Neuronal stem cell (in vitro differentiated cells): Measurements from ENCODE around the gene CNTNAP2.

Source experiments
- DNase-seq: peaks from one replicate; pipeline ENCODE4 v3.0.0-alpha.2; 2013; ENCODE audit warnings: low spot score
- H2AFZ ChIP-seq: one replicate; pipeline ENCODE4 v1.6.1; 2013; ENCODE audit warnings: mild to moderate bottlenecking, low read length, inconsistent platforms
- H2AK5ac ChIP-seq: 2 replicates; pipeline ENCODE4 v1.6.1; 2013; ENCODE audit warnings: low read depth, mild to moderate bottlenecking, inconsistent platforms, low read length, moderate library complexity, mixed read lengths
- H2BK120ac ChIP-seq: 2 replicates; pipeline ENCODE4 v1.6.1; 2013; ENCODE audit warnings: low read depth, mild to moderate bottlenecking, inconsistent platforms, low read length, moderate library complexity, mixed read lengths
- H2BK12ac ChIP-seq: one replicate; pipeline ENCODE4 v1.6.1; 2013; ENCODE audit warnings: low read length, inconsistent platforms
- H2BK15ac ChIP-seq: 2 replicates; pipeline ENCODE4 v1.6.1; 2013; ENCODE audit warnings: mild to moderate bottlenecking, low read length, inconsistent platforms, mixed read lengths
- H2BK5ac ChIP-seq: one replicate; pipeline ENCODE4 v1.6.1; 2013; ENCODE audit warnings: inconsistent platforms, mild to moderate bottlenecking, low read length, moderate library complexity
- H3K14ac ChIP-seq: one replicate; pipeline ENCODE4 v1.6.1; 2013; ENCODE audit warnings: low read length, inconsistent platforms
- H3K18ac ChIP-seq: 2 replicates; pipeline ENCODE4 v1.6.1; 2013; ENCODE audit warnings: low read length, inconsistent platforms
- H3K23ac ChIP-seq: 2 replicates; pipeline ENCODE4 v1.6.1; 2013; ENCODE audit warnings: low read depth, mild to moderate bottlenecking, mixed read lengths, low read length, inconsistent platforms; ENCODE audit not compliant: poor library complexity
- H3K27ac ChIP-seq: replicated peaks from 3 replicates; pipeline ENCODE4 v1.5.1; 2013; ENCODE audit warnings: low read length, inconsistent platforms
- H3K27me3 ChIP-seq, 3 experiments: 2 replicates each; pipeline ENCODE4 v1.6.1; 2013; ENCODE audit warnings: low read length in 3 of 3, mild to moderate bottlenecking in 2 of 3, inconsistent platforms in 1 of 3, low read depth in 1 of 3, mixed read lengths in 1 of 3, moderate library complexity in 1 of 3; ENCODE audit not compliant: control insufficient read depth in 3 of 3, insufficient read depth in 3 of 3
- H3K36me3 ChIP-seq, 2 donors: replicated peaks in 1 of 2; 2 replicates each; pipeline ENCODE4 v1.6.1; 2013; ENCODE audit warnings: low read length in 2 of 2; ENCODE audit not compliant: control insufficient read depth in 2 of 2, insufficient read depth in 2 of 2
- H3K4ac ChIP-seq: 2 replicates; pipeline ENCODE4 v1.6.1; 2013; ENCODE audit warnings: inconsistent platforms, mild to moderate bottlenecking, low read length, moderate library complexity
- H3K4me1 ChIP-seq, 2 donors: 1 replicate in 1 of 2; 2 replicates in 1 of 2; pipeline ENCODE4 v1.6.1; 2013; ENCODE audit warnings: low read length in 2 of 2, low read depth in 1 of 2; ENCODE audit not compliant: control insufficient read depth in 2 of 2, insufficient read depth in 1 of 2
- H3K4me2 ChIP-seq: one replicate; pipeline ENCODE4 v1.6.1; 2013; ENCODE audit warnings: mild to moderate bottlenecking, low read length, inconsistent platforms; ENCODE audit not compliant: insufficient read depth, poor library complexity, severe bottlenecking
- H3K4me3 ChIP-seq, 2 donors: 2 replicates each; pipeline ENCODE4 v1.5.1; 2013; ENCODE audit warnings: low read length in 2 of 2, mild to moderate bottlenecking in 2 of 2, inconsistent platforms in 1 of 2, moderate library complexity in 1 of 2
- H3K79me1 ChIP-seq: one replicate; pipeline ENCODE4 v1.6.1; 2013; ENCODE audit warnings: low read depth, mild to moderate bottlenecking, inconsistent platforms, low read length, moderate library complexity
- H3K9ac ChIP-seq: one replicate; pipeline ENCODE4 v1.6.1; 2013; ENCODE audit warnings: mild to moderate bottlenecking, low read depth, low read length, inconsistent platforms; ENCODE audit not compliant: poor library complexity
- H3K9me3 ChIP-seq, 2 donors: replicated peaks in 1 of 2; 2 replicates each; pipeline versions ENCODE3 to v1.6.1; 2013; ENCODE audit warnings: low read length in 2 of 2, mild to moderate bottlenecking in 2 of 2, inconsistent platforms in 1 of 2, low read depth in 1 of 2, mixed read lengths in 1 of 2, moderate library complexity in 1 of 2; ENCODE audit not compliant: control insufficient read depth in 2 of 2, insufficient read depth in 1 of 2
- H4K8ac ChIP-seq: one replicate; pipeline ENCODE4 v1.6.1; 2013; ENCODE audit warnings: low read depth, mild to moderate bottlenecking, inconsistent platforms, low read length, moderate library complexity
- H4K91ac ChIP-seq: one replicate; pipeline ENCODE4 v1.6.1; 2013; ENCODE audit warnings: low read length, low read depth, mild to moderate bottlenecking, inconsistent platforms; ENCODE audit not compliant: poor library complexity
- WGBS, 2 donors: extraction: QIAGEN DNeasy Blood & Tissue Kit; methylation state at CpG; one replicate each; pipeline ENCODE4 v1.1.7; 2013; ENCODE audit warnings: missing lambda C conversion rate in 2 of 2, mixed read lengths in 1 of 2; ENCODE audit not compliant: insufficient read length in 2 of 2, insufficient replicate concordance in 1 of 2; ENCODE audit errors: extremely low coverage in 2 of 2; 5-methylcytosine and 5-hydroxymethylcytosine counted together

Gene CNTNAP2

GRCh38 chr7:148045521-148045920, 1928.9 kb downstream of the CNTNAP2 start:
- no peaks in the 10 kb centered on the region for H3K36me3 ChIP-seq
- no peak overlapping the region for H3K9ac ChIP-seq
- no peak overlapping the region for H3K4ac ChIP-seq
- H3K4me1 ChIP-seq, result peaks cover 0 to 2% of the 10 kb centered on the region in 2 donors
- H3K27me3 ChIP-seq, result no peaks in the 10 kb centered on the region
- no peak overlapping the region for H2AFZ ChIP-seq
- H3K14ac ChIP-seq, result no peak overlapping the region
- H4K91ac ChIP-seq, result no peak overlapping the region
- DNase-seq, result no peak
- H3K4me3 ChIP-seq, result no peak overlapping the region
- H4K8ac ChIP-seq, result no peak overlapping the region
- H2BK120ac ChIP-seq, result no peak overlapping the region
- WGBS, 2 donors, result no CpG with 5 or more reads among the region's 6 CpGs
- H3K9me3 ChIP-seq, result peaks cover 0 to 2% of the 10 kb centered on the region in 2 donors
- no peak overlapping the region for H2AK5ac ChIP-seq
- no peaks in the 10 kb centered on the region for H3K79me1 ChIP-seq
- no peak overlapping the region for H3K27ac ChIP-seq
- no peak overlapping the region for H2BK15ac ChIP-seq
- H3K18ac ChIP-seq, result no peak overlapping the region
- H2BK12ac ChIP-seq, result no peak overlapping the region
- no peak overlapping the region for H2BK5ac ChIP-seq
- H3K23ac ChIP-seq, result no peak overlapping the region
- no peak overlapping the region for H3K4me2 ChIP-seq

GRCh38 chr7:148049068-148049467, 1932.5 kb downstream of the CNTNAP2 start:
- Histone ChIP-seq H2AFZ (no peak overlapping the region), H3K23ac (no peak overlapping the region), H4K91ac (no peak overlapping the region), H3K18ac (no peak overlapping the region), H3K4me1 (peaks cover 0 to 2% of the 10 kb centered on the region in 2 donors), H2BK120ac (no peak overlapping the region), H3K14ac (no peak overlapping the region), H3K4me3 (no peak overlapping the region), H4K8ac (no peak overlapping the region), H2BK12ac (no peak overlapping the region), H3K27me3 (no peaks in the 10 kb centered on the region), H3K9ac (no peak overlapping the region), H2AK5ac (no peak overlapping the region), H2BK5ac (no peak overlapping the region), H3K9me3 (peaks cover 0 to 2% of the 10 kb centered on the region in 2 donors), H3K4ac (no peak overlapping the region), H3K4me2 (no peak overlapping the region), H3K79me1 (no peaks in the 10 kb centered on the region), H2BK15ac (no peak overlapping the region), H3K27ac (no peak overlapping the region), H3K36me3 (no peaks in the 10 kb centered on the region)
- no peak for DNase-seq
- no CpG with 5 or more reads among the region's 4 CpGs for WGBS, 2 donors

- Histone ChIP-seq H3K23ac (no peak overlapping the region), H2BK120ac (no peak overlapping the region), H3K36me3 (no peaks in the 10 kb centered on the region), H3K9ac (no peak overlapping the region), H3K79me1 (no peaks in the 10 kb centered on the region), H2BK5ac (no peak overlapping the region), H4K91ac (no peak overlapping the region), H3K4me1 (peaks cover 0 to 2% of the 10 kb centered on the region in 2 donors), H3K4me2 (no peak overlapping the region), H3K9me3 (peaks cover 0 to 2% of the 10 kb centered on the region in 2 donors), H2BK15ac (no peak overlapping the region), H3K4ac (no peak overlapping the region), H2AK5ac (no peak overlapping the region), H3K27ac (no peak overlapping the region), H2BK12ac (no peak overlapping the region), H2AFZ (no peak overlapping the region), H4K8ac (no peak overlapping the region), H3K18ac (no peak overlapping the region), H3K4me3 (no peak overlapping the region), H3K14ac (no peak overlapping the region), H3K27me3 (no peaks in the 10 kb centered on the region)
- no peak for DNase-seq
- WGBS, 2 donors, result no CpG with 5 or more reads among the region's 3 CpGs
These were observed 1934.0 kb downstream of the CNTNAP2 start for GRCh38 chr7:148050492-148051158.

- Histone ChIP-seq H4K91ac (no peak overlapping the region), H3K4me3 (no peak overlapping the region), H3K9me3 (no peaks in the 10 kb centered on the region), H3K79me1 (no peaks in the 10 kb centered on the region), H3K14ac (no peak overlapping the region), H2BK120ac (no peak overlapping the region), H3K27me3 (no peaks in the 10 kb centered on the region), H3K27ac (no peak overlapping the region), H3K23ac (no peak overlapping the region), H2AK5ac (no peak overlapping the region), H2AFZ (no peak overlapping the region), H3K4me2 (no peak overlapping the region), H2BK5ac (no peak overlapping the region), H3K4ac (no peak overlapping the region), H3K4me1 (no peaks in the 10 kb centered on the region), H2BK15ac (no peak overlapping the region), H3K18ac (no peak overlapping the region), H3K9ac (no peak overlapping the region), H4K8ac (no peak overlapping the region), H2BK12ac (no peak overlapping the region), H3K36me3 (no peaks in the 10 kb centered on the region)
- no peak for DNase-seq
- WGBS, 2 donors, result no CpG with 5 or more reads among the region's 3 CpGs
These were observed 1939.8 kb downstream of the CNTNAP2 start for GRCh38 chr7:148056406-148056805.
